A549 (cell line): ENCODE measurements around the gene SEMA7A. TPM values are rescaled to one million over a fixed set of nuclear protein-coding genes. Genes with fewer than 3 reads are reported as not detected.

Source experiments
- ATAC-seq, 2 experiments: fragments of 200-7000 bp in 1 of 2; fragments of >200 bp in 1 of 2; cut with Nextera tagmentation in 1 of 2; cut with Tn5 transposase in 1 of 2; 3 replicates each; pipeline versions ENCODE4 v1.8.0 to v1.9.1; 2018 to 2020; ENCODE audit warnings: mild to moderate bottlenecking in 1 of 2, moderate library complexity in 1 of 2
- CTCF ChIA-PET: fragments of 300-600 bp; sonication (Branson Sonifier 250); formaldehyde crosslinking; extraction: SDS; loops from one replicate; lab custom pipeline; 2021; ENCODE audit warnings: antibody characterized with exemption, inconsistent platforms; lab: Yijun Ruan, JAX
- POLR2A ChIA-PET: fragments of 350-600 bp; formaldehyde crosslinking; extraction: SDS; loops from one replicate; lab custom pipeline; 2021; ENCODE audit warnings: antibody characterized with exemption, inconsistent platforms; lab: Yijun Ruan, JAX
- DNase-seq, 2 experiments: peaks; one replicate each; pipeline versions ENCODE4 v3.0.0 to v3.0.0-alpha.2; 2011 to 2016; ENCODE audit warnings: low read depth in 1 of 2, low spot score in 1 of 2
- FAIRE-seq: peaks from 2 replicates; lab custom pipeline; 2011; peaks lifted over from hg19 to GRCh38; lab: Jason Lieb, UNC
- H3K27ac ChIP-seq, 2 experiments: fragments of >200 bp; sonication (Bioruptor Twin); formaldehyde crosslinking; 3 replicates each; pipeline ENCODE4 v1.5.1; 2016 to 2017
- H3K4me1 ChIP-seq: fragments of >200 bp; sonication (Bioruptor Twin); formaldehyde crosslinking; 3 replicates; pipeline ENCODE4 v1.6.1; 2016
- H3K4me2 ChIP-seq: fragments of >200 bp; sonication (Bioruptor Twin); formaldehyde crosslinking; 3 replicates; pipeline ENCODE4 v1.6.1; 2016
- H3K4me3 ChIP-seq: fragments of >200 bp; sonication (Bioruptor Twin); formaldehyde crosslinking; 3 replicates; pipeline ENCODE4 v1.5.1; 2016
- H3K9me3 ChIP-seq: fragments of >200 bp; sonication (Bioruptor Twin); formaldehyde crosslinking; 3 replicates; pipeline ENCODE4 v1.6.1; 2016
- CBX8 ChIP-seq: fragments of 200-600 bp; sonication (generic); IDR thresholded peaks from 2 replicates; pipeline ENCODE4 v1.6.1; 2016
- CHD2 ChIP-seq: fragments of 150-350 bp; IDR thresholded peaks from 2 replicates; pipeline ENCODE4 v1.6.1; 2014; ENCODE audit warnings: low read length; ENCODE audit not compliant: partially characterized antibody
- EP300 ChIP-seq, 2 experiments: fragments of >200 bp; sonication (Bioruptor Twin); formaldehyde crosslinking; IDR thresholded peaks; 2 replicates in 1 of 2; 3 replicates in 1 of 2; pipeline ENCODE4 v1.6.1; 2016 to 2017
- FOSL2 ChIP-seq, 2 experiments: fragments of 450-650 bp in 1 of 2; fragments of >200 bp in 1 of 2; sonication (Bioruptor Twin) in 1 of 2; formaldehyde crosslinking; IDR thresholded peaks; 2 replicates each; pipeline versions ENCODE4 v1.5.0 to v1.6.1; 2016 to 2020; ENCODE audit warnings: mild to moderate bottlenecking in 1 of 2, moderate library complexity in 1 of 2
- FOXS1 ChIP-seq: fragments of 250-450 bp; sonication (Bioruptor Pico); IDR thresholded peaks from 2 replicates; pipeline ENCODE4 v1.5.0; 2020; ENCODE audit warnings: mild to moderate bottlenecking, moderate library complexity
- HOXB13 ChIP-seq: fragments of 250-450 bp; sonication (Bioruptor Pico); IDR thresholded peaks from 2 replicates; pipeline ENCODE4 v1.5.0; 2020; ENCODE audit warnings: low read depth, mild to moderate bottlenecking, moderate library complexity
- JUNB ChIP-seq: fragments of >200 bp; sonication (Bioruptor Twin); formaldehyde crosslinking; IDR thresholded peaks from 2 replicates; pipeline ENCODE4 v1.6.1; 2016
- MAFK ChIP-seq: fragments of 450-650 bp; IDR thresholded peaks from 2 replicates; pipeline ENCODE4 v1.6.1; 2014; ENCODE audit not compliant: partially characterized antibody
- MAZ ChIP-seq: fragments of 150-350 bp; IDR thresholded peaks from 2 replicates; pipeline ENCODE4 v1.6.1; 2014; ENCODE audit warnings: antibody characterized with exemption, low read depth, low read length, borderline replicate concordance
- PHF8 ChIP-seq: fragments of 200-600 bp; sonication (generic); IDR thresholded peaks from 2 replicates; pipeline ENCODE4 v1.6.1; 2016; ENCODE audit warnings: low read depth, mild to moderate bottlenecking, antibody characterized with exemption, moderate library complexity, borderline replicate concordance
- RAD21 ChIP-seq, 2 experiments: fragments of >200 bp in 1 of 2; sonication (Bioruptor Twin) in 1 of 2; formaldehyde crosslinking in 1 of 2; IDR thresholded peaks in 1 of 2; conservative IDR thresholded peaks in 1 of 2; 2 replicates in 1 of 2; 3 replicates in 1 of 2; pipeline ENCODE4 v1.6.1; 2012 to 2018; ENCODE audit warnings: inconsistent platforms in 1 of 2
- RARB ChIP-seq: fragments of 250-450 bp; sonication (Bioruptor Pico); IDR thresholded peaks from 2 replicates; pipeline ENCODE4 v1.8.0; 2021; ENCODE audit warnings: mild to moderate bottlenecking, moderate library complexity
- RNF2 ChIP-seq: fragments of 200-600 bp; sonication (generic); IDR thresholded peaks from 2 replicates; pipeline ENCODE4 v1.6.1; 2016; ENCODE audit warnings: low read depth, mild to moderate bottlenecking, antibody characterized with exemption, moderate library complexity, borderline replicate concordance
- TFCP2L1 ChIP-seq: fragments of 250-450 bp; sonication (Bioruptor Pico); IDR thresholded peaks from 2 replicates; pipeline ENCODE4 v1.5.0; 2021; ENCODE audit warnings: mild to moderate bottlenecking
- TP53 ChIP-seq: fragments of 250-450 bp; sonication (Bioruptor Pico); IDR thresholded peaks from 2 replicates; pipeline ENCODE4 v1.5.0; 2021; ENCODE audit warnings: mild to moderate bottlenecking, moderate library complexity
- ZC3H11A ChIP-seq: fragments of 450-650 bp; IDR thresholded peaks from 2 replicates; pipeline ENCODE4 v1.6.1; 2014; ENCODE audit warnings: antibody characterized with exemption, mild to moderate bottlenecking
- WGBS: methylation state at CpG from one replicate; pipeline ENCODE4 v1.1.6; 2017; ENCODE audit errors: missing lambda C conversion rate; 5-methylcytosine and 5-hydroxymethylcytosine counted together
- polyA plus RNA-seq, 4 experiments: library from polyadenylated mRNA; depleted of rRNA in 3 of 4; stranded (reverse); fragments of >200 nt; fragmentation: RNase III in 1 of 4; extraction: RNeasy Plus Mini Kit Qiagen cat#74134 plus additional on column Dnase treatment in 1 of 4; gene quantifications; 2 replicates in 3 of 4; 3 replicates in 1 of 4; pipeline ENCODE4 v1.2.3, GENCODE V29; 2011 to 2017
- TF ChIP-seq, protein P1 (sequence below): fragments of 250-450 bp; sonication (Bioruptor Pico); IDR thresholded peaks from 2 replicates; pipeline ENCODE4 v1.5.0; 2020; ENCODE audit warnings: low read depth, mild to moderate bottlenecking, moderate library complexity
- TF ChIP-seq, protein P2 (sequence below): fragments of 150-350 bp; IDR thresholded peaks from 2 replicates; pipeline ENCODE4 v1.6.1; 2014; ENCODE audit warnings: low read depth, mild to moderate bottlenecking, low read length
- TF ChIP-seq, protein P3 (sequence below): IDR thresholded peaks from 2 replicates; pipeline ENCODE4 v1.6.1; 2012
- TF ChIP-seq, protein P4 (sequence below): fragments of >200 bp; sonication (Bioruptor Twin); formaldehyde crosslinking; IDR thresholded peaks from 3 replicates; pipeline ENCODE4 v1.6.1; 2016

Gene SEMA7A
- polyA plus RNA-seq, 2 of the 4 experiments (the other 2 are of a cell fraction): 0.44 to 1.2 TPM

DNA sequence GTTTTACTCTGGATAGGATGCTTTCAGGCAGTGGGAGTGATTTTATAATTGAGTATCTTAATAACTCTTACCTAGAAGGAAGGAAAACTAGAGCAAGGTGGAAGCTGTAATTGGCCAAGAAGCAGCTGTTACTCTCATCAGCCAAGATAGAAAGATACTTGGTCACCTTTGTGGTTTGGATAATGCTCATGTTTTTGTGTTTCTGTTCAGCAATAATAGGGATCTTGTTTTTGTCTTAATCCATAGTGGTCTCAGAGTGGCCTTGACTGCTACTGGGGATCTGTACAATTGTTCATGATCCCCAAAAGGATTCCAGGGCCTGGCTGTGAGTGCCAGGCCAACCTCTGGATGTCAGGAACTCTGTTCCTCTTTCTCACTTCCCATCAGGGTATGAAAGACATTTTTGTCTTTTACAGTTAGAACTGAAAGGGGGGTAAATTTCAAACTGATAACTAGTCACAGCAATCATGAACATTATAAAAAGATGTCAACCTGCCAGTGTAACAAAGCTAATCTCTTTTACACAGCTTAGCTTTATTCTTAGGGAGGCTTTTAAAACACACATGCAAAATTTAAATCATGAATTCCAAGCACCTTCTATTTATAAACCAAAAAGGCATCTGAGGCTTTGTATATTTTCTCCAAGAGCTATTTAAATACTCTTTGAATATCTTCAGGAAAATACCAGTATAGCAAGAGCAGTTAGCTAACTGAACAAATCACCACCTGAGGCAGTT is 21.2 kb upstream of the SEMA7A start:
- ATAC-seq (no peak), DNase-seq (no peak), FAIRE-seq (no peak)
- Histone ChIP-seq H3K4me1 (no peaks in the 10 kb centered on the region), H3K27ac (no peak overlapping the region), H3K9me3 (no peaks in the 10 kb centered on the region), H3K4me3 (no peak overlapping the region), H3K4me2 (no peak overlapping the region)
- no peak for TF ChIP-seq TP53 (CRISPR knock-in tag)
- no peak for TF ChIP-seq HOXB13 (CRISPR knock-in tag)
- TF ChIP-seq RARB: no peak
- no peak for TF ChIP-seq MAZ
- TF ChIP-seq, protein P1, sequence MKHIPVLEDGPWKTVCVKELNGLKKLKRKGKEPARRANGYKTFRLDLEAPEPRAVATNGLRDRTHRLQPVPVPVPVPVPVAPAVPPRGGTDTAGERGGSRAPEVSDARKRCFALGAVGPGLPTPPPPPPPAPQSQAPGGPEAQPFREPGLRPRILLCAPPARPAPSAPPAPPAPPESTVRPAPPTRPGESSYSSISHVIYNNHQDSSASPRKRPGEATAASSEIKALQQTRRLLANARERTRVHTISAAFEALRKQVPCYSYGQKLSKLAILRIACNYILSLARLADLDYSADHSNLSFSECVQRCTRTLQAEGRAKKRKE (CRISPR knock-in tag): no peak
- ChIA-PET POLR2A (no interaction called here), CTCF (interaction anchor here (0.9 to 2.6 kb wide), 4 partner anchors 14 to 82 kb away, joined by 3 to 6 read pairs (median 3); no protein-coding TSS in a partner anchor)

DNA sequence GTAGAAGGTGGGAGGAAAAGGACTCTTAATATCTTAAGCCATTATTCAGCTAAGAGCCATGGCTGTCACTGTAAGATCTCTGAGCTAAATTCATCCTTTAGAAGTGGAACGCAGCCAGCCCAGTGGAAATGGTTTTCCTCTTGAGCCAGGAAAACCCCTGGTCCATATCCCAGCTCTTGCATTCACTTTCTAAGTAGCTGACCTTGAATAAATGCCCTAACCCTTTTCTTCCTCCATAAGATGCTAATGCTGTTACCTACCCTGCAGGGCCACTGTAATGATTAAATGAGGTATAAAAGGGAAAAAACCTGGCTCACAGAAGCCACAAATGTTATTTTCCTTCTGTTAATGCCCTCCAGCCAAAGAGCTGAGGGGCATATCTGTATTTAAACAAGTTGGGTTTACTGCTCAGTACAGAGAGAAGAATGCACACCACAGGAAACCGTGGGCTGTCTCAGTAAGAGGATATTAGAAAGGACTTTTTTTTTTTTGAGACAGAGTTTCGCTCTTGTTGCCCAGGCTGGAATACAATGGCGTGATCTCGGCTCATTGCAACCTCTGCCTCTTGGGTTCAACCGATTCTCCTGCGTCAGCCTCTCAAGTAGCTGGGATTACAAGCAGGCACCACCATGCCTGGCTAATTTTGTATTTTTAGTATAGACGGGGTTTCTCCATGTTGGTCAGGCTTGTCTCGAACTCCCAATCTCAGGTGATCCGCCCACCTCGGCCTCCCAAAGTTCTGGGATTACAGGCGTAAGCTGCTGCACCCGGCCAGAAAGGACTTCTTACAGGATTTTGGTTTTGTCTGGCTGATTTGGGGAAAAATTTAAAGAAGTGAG is 20.4 kb upstream of the SEMA7A start:
- POLR2A ChIA-PET: no interaction called here
- no peak for DNase-seq
- TF ChIP-seq RNF2: no peak
- no peak for TF ChIP-seq TFCP2L1 (CRISPR knock-in tag)
- no peak for TF ChIP-seq FOSL2 (IDR thresholded peaks at IDR 0.05)
- no peak for TF ChIP-seq FOSL2 (CRISPR knock-in tag; IDR thresholded peaks at IDR 0.05)
- no peak for TF ChIP-seq TP53 (CRISPR knock-in tag)
- TF ChIP-seq ZC3H11A: no peak
- TF ChIP-seq MAZ: no peak
- no peak for TF ChIP-seq FOXS1 (CRISPR knock-in tag)
- no peak for TF ChIP-seq RAD21 (conservative IDR thresholded peaks at IDR 0.05 in 1 of 2, IDR thresholded peaks at IDR 0.05 in 1 of 2)
- no peak for TF ChIP-seq JUNB
- TF ChIP-seq MAFK: no peak
- TF ChIP-seq, protein P2, sequence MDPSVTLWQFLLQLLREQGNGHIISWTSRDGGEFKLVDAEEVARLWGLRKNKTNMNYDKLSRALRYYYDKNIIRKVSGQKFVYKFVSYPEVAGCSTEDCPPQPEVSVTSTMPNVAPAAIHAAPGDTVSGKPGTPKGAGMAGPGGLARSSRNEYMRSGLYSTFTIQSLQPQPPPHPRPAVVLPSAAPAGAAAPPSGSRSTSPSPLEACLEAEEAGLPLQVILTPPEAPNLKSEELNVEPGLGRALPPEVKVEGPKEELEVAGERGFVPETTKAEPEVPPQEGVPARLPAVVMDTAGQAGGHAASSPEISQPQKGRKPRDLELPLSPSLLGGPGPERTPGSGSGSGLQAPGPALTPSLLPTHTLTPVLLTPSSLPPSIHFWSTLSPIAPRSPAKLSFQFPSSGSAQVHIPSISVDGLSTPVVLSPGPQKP: no peak
- TF ChIP-seq CHD2: no peak
- TF ChIP-seq, protein P3, sequence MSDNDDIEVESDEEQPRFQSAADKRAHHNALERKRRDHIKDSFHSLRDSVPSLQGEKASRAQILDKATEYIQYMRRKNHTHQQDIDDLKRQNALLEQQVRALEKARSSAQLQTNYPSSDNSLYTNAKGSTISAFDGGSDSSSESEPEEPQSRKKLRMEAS: no peak
- TF ChIP-seq CBX8: no peak
- no peak for TF ChIP-seq EP300 (IDR thresholded peaks at IDR 0.05)
- TF ChIP-seq, protein P4, sequence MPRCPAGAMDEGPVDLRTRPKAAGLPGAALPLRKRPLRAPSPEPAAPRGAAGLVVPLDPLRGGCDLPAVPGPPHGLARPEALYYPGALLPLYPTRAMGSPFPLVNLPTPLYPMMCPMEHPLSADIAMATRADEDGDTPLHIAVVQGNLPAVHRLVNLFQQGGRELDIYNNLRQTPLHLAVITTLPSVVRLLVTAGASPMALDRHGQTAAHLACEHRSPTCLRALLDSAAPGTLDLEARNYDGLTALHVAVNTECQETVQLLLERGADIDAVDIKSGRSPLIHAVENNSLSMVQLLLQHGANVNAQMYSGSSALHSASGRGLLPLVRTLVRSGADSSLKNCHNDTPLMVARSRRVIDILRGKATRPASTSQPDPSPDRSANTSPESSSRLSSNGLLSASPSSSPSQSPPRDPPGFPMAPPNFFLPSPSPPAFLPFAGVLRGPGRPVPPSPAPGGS: no peak
- TF ChIP-seq PHF8: no peak
- no peak for FAIRE-seq
- Histone ChIP-seq H3K4me1 (no peaks in the 10 kb centered on the region), H3K4me3 (no peak overlapping the region), H3K27ac (no peak overlapping the region), H3K4me2 (no peak overlapping the region), H3K9me3 (no peaks in the 10 kb centered on the region)
- 84% methylated on average over 13 of the region's 13 CpGs for WGBS
- ATAC-seq: no peak
- CTCF ChIA-PET: interaction anchor here (0.9 to 2.6 kb wide), 4 partner anchors 13 to 81 kb away, joined by 3 to 6 read pairs (median 3); no protein-coding TSS in a partner anchor
